HCT116 (cell line): ENCODE results near the gene MYO3B.

Source experiments
- ATF3 ChIP-seq: IDR thresholded peaks from 2 replicates; pipeline ENCODE4 v1.6.1; 2012
- CEBPB ChIP-seq: IDR thresholded peaks from 2 replicates; pipeline ENCODE4 v1.6.1; 2012; ENCODE audit warnings: low read depth
- CTCF ChIP-seq, 3 experiments: fragments of 200-600 bp in 1 of 3; sonication (generic) in 1 of 3; IDR thresholded peaks in 2 of 3; conservative IDR thresholded peaks in 1 of 3; 2 replicates each; pipeline ENCODE4 v1.5.1; 2012 to 2017; ENCODE audit warnings: low read depth in 2 of 3, low read length in 2 of 3, antibody characterized with exemption in 1 of 3, borderline replicate concordance in 1 of 3, control low read depth in 1 of 3, mild to moderate bottlenecking in 1 of 3, mixed read lengths in 1 of 3, mixed run types in 1 of 3, moderate library complexity in 1 of 3; ENCODE audit not compliant: insufficient read depth in 1 of 3
- EZH2 ChIP-seq: fragments of 200-600 bp; sonication (generic); IDR thresholded peaks from 2 replicates; pipeline ENCODE4 v1.6.1; 2017; ENCODE audit warnings: antibody characterized with exemption, mixed run types
- EZH2phosphoT487 ChIP-seq: fragments of 200-600 bp; IDR thresholded peaks from 2 replicates; pipeline ENCODE4 v1.6.1; 2018; ENCODE audit warnings: antibody characterized with exemption, borderline replicate concordance
- MAX ChIP-seq: IDR thresholded peaks from 2 replicates; pipeline ENCODE4 v1.6.1; 2012
- POLR2A ChIP-seq: IDR thresholded peaks from 2 replicates; pipeline ENCODE4 v1.7.0; 2011; ENCODE audit warnings: borderline replicate concordance; ENCODE audit not compliant: insufficient read depth, insufficient read length; ENCODE audit errors: extremely low read depth
- POLR2AphosphoS5 ChIP-seq: IDR thresholded peaks from 2 replicates; pipeline ENCODE4 v1.6.1; 2011; ENCODE audit warnings: mild to moderate bottlenecking, low read depth, low read length, moderate library complexity
- REST ChIP-seq: IDR thresholded peaks from 2 replicates; pipeline ENCODE4 v1.6.1; 2012; ENCODE audit warnings: low read depth
- SIN3A ChIP-seq: IDR thresholded peaks from 2 replicates; pipeline ENCODE4 v1.6.1; 2012; ENCODE audit warnings: low read depth
- YY1 ChIP-seq: IDR thresholded peaks from 2 replicates; pipeline ENCODE4 v1.6.1; 2011; ENCODE audit warnings: low read length, low read depth, moderate library complexity, mild to moderate bottlenecking; ENCODE audit not compliant: insufficient replicate concordance; ENCODE audit errors: extremely low read depth

GRCh38 chr2:170449034-170449433, 271.1 kb downstream of the MYO3B start:
- TF ChIP-seq POLR2A (no peak), CTCF (IDR thresholded peaks at IDR 0.05 in 2 of 3, conservative IDR thresholded peaks at IDR 0.05 in 1 of 3; ENCODE audit: borderline replicate concordance in 1 of 3, insufficient read depth in 1 of 3, low read depth in 2 of 3, low read length in 2 of 3) (no peak), EZH2phosphoT487 (no peak), POLR2AphosphoS5 (no peak), EZH2 (no peak), SIN3A (no peak), REST (no peak), YY1 (no peak), MAX (no peak), CEBPB (no peak), ATF3 (no peak)
